ENCODE results near the gene CHID1. TPM values are rescaled to one million over a fixed set of nuclear protein-coding genes. Genes with fewer than 3 reads are reported as not detected.

The CHID1 gene
- polyA plus RNA-seq, 1 donor from 2014 or later, result 51.2 TPM

DNA sequence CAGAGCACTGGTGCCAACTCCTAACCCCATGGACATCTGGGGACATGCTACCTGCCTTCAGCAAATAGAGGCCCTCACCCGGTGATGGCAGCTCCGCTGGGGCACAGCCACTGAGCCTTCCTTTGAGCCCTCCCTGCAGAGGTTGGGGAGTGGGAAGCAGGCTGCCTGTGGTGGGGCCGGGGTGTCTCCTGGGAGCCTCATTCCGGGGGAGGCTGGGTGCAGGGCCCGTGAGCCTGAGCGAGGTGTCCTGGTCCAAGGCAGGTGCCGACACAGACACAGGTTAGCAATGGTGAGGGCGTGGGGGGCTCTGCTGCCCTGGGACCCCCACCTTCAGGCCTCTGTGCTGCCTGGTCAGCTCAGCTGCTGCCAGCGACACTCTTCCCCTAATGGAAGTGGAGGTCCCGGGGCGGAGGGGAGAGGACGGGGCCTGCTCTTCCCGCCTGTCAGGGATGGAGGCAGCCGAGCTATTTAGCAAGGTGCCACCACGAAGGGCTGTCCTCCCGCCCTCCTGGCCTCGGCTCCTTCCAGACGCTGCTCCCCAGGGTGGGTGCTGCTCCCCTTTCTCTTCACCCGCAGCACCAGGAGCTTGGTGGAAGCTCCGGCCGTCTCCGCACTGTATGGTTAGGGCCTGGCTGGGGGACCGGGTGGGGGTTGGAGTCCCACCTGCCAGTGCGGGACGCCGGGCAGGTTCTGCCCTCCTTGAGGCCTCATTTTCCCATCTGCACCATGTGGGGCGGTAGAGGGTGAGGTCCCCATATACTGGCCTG is 56.7 kb downstream of the CHID1 start:
- no peaks in the 10 kb centered on the region for H3K79me2 ChIP-seq (replicated peaks; ENCODE audit: insufficient read depth, low read length)
- H3K27ac ChIP-seq (ENCODE audit: low read length), result no peak overlapping the region
- peaks cover 5% of the 10 kb centered on the region for H3K27me3 ChIP-seq (ENCODE audit: insufficient read depth, low read depth, low read length)
- H3K9me3 ChIP-seq (ENCODE audit: low read length), result no peaks in the 10 kb centered on the region
- H3K4me3 ChIP-seq (ENCODE audit: low read length), result no peak overlapping the region
- TF ChIP-seq EZH2 (IDR thresholded peaks at IDR 0.05; ENCODE audit: borderline replicate concordance, insufficient read depth, low read length, poor library complexity, severe bottlenecking) (no peak), RAD21 (conservative IDR thresholded peaks at IDR 0.05) (no peak), EP300 (conservative IDR thresholded peaks at IDR 0.05; ENCODE audit: poor library complexity, severe bottlenecking) (no peak), POLR2AphosphoS5 (IDR thresholded peaks at IDR 0.05) (no peak), REST (IDR thresholded peaks at IDR 0.05; ENCODE audit: borderline replicate concordance) (no peak), TAF1 (IDR thresholded peaks at IDR 0.05; ENCODE audit: low read depth) (no peak), MXI1 (conservative IDR thresholded peaks at IDR 0.05; ENCODE audit: poor library complexity, severe bottlenecking) (no peak), SMC3 (conservative IDR thresholded peaks at IDR 0.05; ENCODE audit: poor library complexity) (no peak)
- TF ChIP-seq, protein P1, sequence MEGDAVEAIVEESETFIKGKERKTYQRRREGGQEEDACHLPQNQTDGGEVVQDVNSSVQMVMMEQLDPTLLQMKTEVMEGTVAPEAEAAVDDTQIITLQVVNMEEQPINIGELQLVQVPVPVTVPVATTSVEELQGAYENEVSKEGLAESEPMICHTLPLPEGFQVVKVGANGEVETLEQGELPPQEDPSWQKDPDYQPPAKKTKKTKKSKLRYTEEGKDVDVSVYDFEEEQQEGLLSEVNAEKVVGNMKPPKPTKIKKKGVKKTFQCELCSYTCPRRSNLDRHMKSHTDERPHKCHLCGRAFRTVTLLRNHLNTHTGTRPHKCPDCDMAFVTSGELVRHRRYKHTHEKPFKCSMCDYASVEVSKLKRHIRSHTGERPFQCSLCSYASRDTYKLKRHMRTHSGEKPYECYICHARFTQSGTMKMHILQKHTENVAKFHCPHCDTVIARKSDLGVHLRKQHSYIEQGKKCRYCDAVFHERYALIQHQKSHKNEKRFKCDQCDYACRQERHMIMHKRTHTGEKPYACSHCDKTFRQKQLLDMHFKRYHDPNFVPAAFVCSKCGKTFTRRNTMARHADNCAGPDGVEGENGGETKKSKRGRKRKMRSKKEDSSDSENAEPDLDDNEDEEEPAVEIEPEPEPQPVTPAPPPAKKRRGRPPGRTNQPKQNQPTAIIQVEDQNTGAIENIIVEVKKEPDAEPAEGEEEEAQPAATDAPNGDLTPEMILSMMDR (IDR thresholded peaks at IDR 0.05; ENCODE audit: poor library complexity, severe bottlenecking), result no peak
- H3K9ac ChIP-seq (ENCODE audit: low read length), result no peak overlapping the region
- no peaks in the 10 kb centered on the region for H3K9me2 ChIP-seq (ENCODE audit: insufficient read depth, low read length)
- H3K36me3 ChIP-seq (ENCODE audit: insufficient read depth, low read length), result no peaks in the 10 kb centered on the region
- H3K4me2 ChIP-seq (ENCODE audit: low read length), result no peak overlapping the region
- no peak overlapping the region for H2AFZ ChIP-seq (ENCODE audit: low read depth, low read length)
- H4K20me1 ChIP-seq (ENCODE audit: insufficient read depth), result no peaks in the 10 kb centered on the region
- no peaks in the 10 kb centered on the region for H3F3A ChIP-seq (ENCODE audit: insufficient read depth, low read length, poor library complexity, severe bottlenecking)

DNA sequence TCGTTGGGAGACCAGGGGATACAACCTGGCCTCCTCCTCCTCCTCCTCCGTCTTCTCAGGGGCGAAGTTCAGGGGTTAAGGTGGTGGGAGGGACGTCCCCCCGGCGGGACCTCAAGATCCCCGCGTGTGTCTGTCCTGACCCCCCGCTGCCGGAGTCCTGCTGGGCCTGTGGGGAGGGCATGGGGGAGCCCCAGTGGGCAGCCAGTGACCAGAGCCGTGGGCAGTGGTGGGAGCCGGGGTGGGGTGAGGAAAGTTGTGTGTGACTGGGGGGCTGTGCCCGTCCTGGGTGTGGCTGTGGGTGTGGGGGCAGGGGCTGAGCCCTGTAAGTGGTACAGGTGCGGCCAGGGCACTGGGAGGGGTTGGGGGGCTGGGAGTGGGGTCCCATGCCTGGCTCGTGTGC is 57.8 kb downstream of the CHID1 start:
- Histone ChIP-seq H4K20me1 (ENCODE audit: insufficient read depth) (no peaks in the 10 kb centered on the region), H3K79me2 (replicated peaks; ENCODE audit: insufficient read depth, low read length) (no peaks in the 10 kb centered on the region), H3K27me3 (ENCODE audit: insufficient read depth, low read depth, low read length) (peaks cover 5% of the 10 kb centered on the region), H3K9me2 (ENCODE audit: insufficient read depth, low read length) (no peaks in the 10 kb centered on the region), H3K9ac (ENCODE audit: low read length) (no peak overlapping the region), H2AFZ (ENCODE audit: low read depth, low read length) (no peak overlapping the region), H3K36me3 (ENCODE audit: insufficient read depth, low read length) (no peaks in the 10 kb centered on the region), H3K9me3 (ENCODE audit: low read length) (no peaks in the 10 kb centered on the region), H3F3A (ENCODE audit: insufficient read depth, low read length, poor library complexity, severe bottlenecking) (no peaks in the 10 kb centered on the region), H3K4me3 (ENCODE audit: low read length) (no peak overlapping the region), H3K4me2 (ENCODE audit: low read length) (no peak overlapping the region), H3K27ac (ENCODE audit: low read length) (no peak overlapping the region)
- TF ChIP-seq POLR2AphosphoS5 (IDR thresholded peaks at IDR 0.05) (no peak), REST (IDR thresholded peaks at IDR 0.05; ENCODE audit: borderline replicate concordance) (no peak), TAF1 (IDR thresholded peaks at IDR 0.05; ENCODE audit: low read depth) (no peak), EZH2 (IDR thresholded peaks at IDR 0.05; ENCODE audit: borderline replicate concordance, insufficient read depth, low read length, poor library complexity, severe bottlenecking) (no peak), MXI1 (conservative IDR thresholded peaks at IDR 0.05; ENCODE audit: poor library complexity, severe bottlenecking) (no peak), SMC3 (conservative IDR thresholded peaks at IDR 0.05; ENCODE audit: poor library complexity) (no peak), RAD21 (conservative IDR thresholded peaks at IDR 0.05) (no peak), EP300 (conservative IDR thresholded peaks at IDR 0.05; ENCODE audit: poor library complexity, severe bottlenecking) (no peak)
- TF ChIP-seq, protein P1 (IDR thresholded peaks at IDR 0.05; ENCODE audit: poor library complexity, severe bottlenecking), result no peak

All from neural cell (in vitro differentiated cells).